ENCODE measurements around the gene PODNL1. TPM values are rescaled to one million over a fixed set of nuclear protein-coding genes. Genes with fewer than 3 reads are reported as not detected.
A peak's percentile ranks its signal among the peaks of the same experiment; 100 is the strongest.

Gene PODNL1
- total and polyA plus RNA-seq, 8 donors: 0.92 to 3.4 (median 1.3) TPM; not detected in 5

- intact Hi-C loops (cut with DNase I; ENCODE audit: low total_unique reads): no loop called here
- peaks cover 43 to 93% (median 91%) of the 10 kb centered on the region in 4 donors for H3K36me3 ChIP-seq
- no peaks in the 10 kb centered on the region for H3K9me3 ChIP-seq
- H3K4me3 ChIP-seq: no peak overlapping the region
- no peaks in the 10 kb centered on the region for H3K27me3 ChIP-seq
- 93 to 98% (median 94%) methylated on average over 13 to 17 of the region's 17 CpGs for WGBS, 5 donors
- TF ChIP-seq POLR2AphosphoS5 (IDR thresholded peaks at IDR 0.05) (no peak), CTCF (IDR thresholded peaks at IDR 0.05) (no peak), POLR2A (IDR thresholded peaks at IDR 0.05) (no peak), EP300 (IDR thresholded peaks at IDR 0.05) (no peak)
- no peak for DNase-seq
- H3K4me1 ChIP-seq: peaks cover 0 to 9% (median 7%) of the 10 kb centered on the region in 4 donors
- no peak overlapping the region for H3K27ac ChIP-seq
Measured at GRCh38 chr19:13913352-13913751, 24.9 kb downstream of the PODNL1 start.

GRCh38 chr19:13909430-13909829, 28.8 kb downstream of the PODNL1 start:
- peak in 1 of 2 donors; percentile 53 for DNase-seq
- 79 to 97% (median 88%) methylated on average over 2 of the region's 2 CpGs for WGBS, 5 donors
- no peaks in the 10 kb centered on the region for H3K9me3 ChIP-seq
- H3K4me1 ChIP-seq: peaks cover 14 to 34% (median 32%) of the 10 kb centered on the region in 4 donors
- no peak overlapping the region for H3K27ac ChIP-seq
- intact Hi-C loops (cut with DNase I; ENCODE audit: low total_unique reads): no loop called here
- peaks cover 20 to 56% (median 52%) of the 10 kb centered on the region in 4 donors for H3K36me3 ChIP-seq
- no peak overlapping the region for H3K4me3 ChIP-seq
- no peaks in the 10 kb centered on the region for H3K27me3 ChIP-seq
- TF ChIP-seq POLR2AphosphoS5 (IDR thresholded peaks at IDR 0.05) (no peak), EP300 (IDR thresholded peaks at IDR 0.05) (no peak), POLR2A (IDR thresholded peaks at IDR 0.05) (no peak), CTCF (IDR thresholded peaks at IDR 0.05) (no peak)

- intact Hi-C loops (cut with DNase I; ENCODE audit: low total_unique reads): no loop called here
- H3K27ac ChIP-seq: no peak overlapping the region
- peaks cover 14 to 34% (median 32%) of the 10 kb centered on the region in 4 donors for H3K4me1 ChIP-seq
- DNase-seq: no peak
- no peak for TF ChIP-seq EP300 (IDR thresholded peaks at IDR 0.05)
- TF ChIP-seq POLR2A (IDR thresholded peaks at IDR 0.05): no peak
- TF ChIP-seq CTCF (IDR thresholded peaks at IDR 0.05): no peak
- TF ChIP-seq POLR2AphosphoS5 (IDR thresholded peaks at IDR 0.05): no peak
- WGBS, 5 donors: 89 to 94% (median 91%) methylated on average over 7 to 8 of the region's 8 CpGs
- no peaks in the 10 kb centered on the region for H3K27me3 ChIP-seq
- H3K4me3 ChIP-seq: no peak overlapping the region
- peaks cover 14 to 48% (median 45%) of the 10 kb centered on the region in 4 donors for H3K36me3 ChIP-seq
- no peaks in the 10 kb centered on the region for H3K9me3 ChIP-seq
Measured at GRCh38 chr19:13908674-13909073, 29.5 kb downstream of the PODNL1 start.

- peak overlapping the region; percentile 70 to 97 (median 78) for H3K4me3 ChIP-seq
- no peak for DNase-seq
- WGBS, 5 donors: 89 to 91% (median 90%) methylated on average over 5 of the region's 5 CpGs
Measured at GRCh38 chr19:13906910-13907309, 31.3 kb downstream of the PODNL1 start.

More at GRCh38 chr19:13906910-13907309, 31.3 kb downstream of the PODNL1 start:
- intact Hi-C loops (cut with DNase I; ENCODE audit: low total_unique reads): no loop called here
- Histone ChIP-seq H3K27ac (peak overlapping the region in 3 of 5 donors; percentile 84 to 90 (median 89)), H3K4me1 (peaks cover 14 to 34% (median 32%) of the 10 kb centered on the region in 4 donors), H3K9me3 (no peaks in the 10 kb centered on the region), H3K36me3 (peaks cover 0 to 31% (median 27%) of the 10 kb centered on the region in 4 donors), H3K27me3 (no peaks in the 10 kb centered on the region)
- no peak for TF ChIP-seq CTCF (IDR thresholded peaks at IDR 0.05)
- no peak for TF ChIP-seq EP300 (IDR thresholded peaks at IDR 0.05)
- no peak for TF ChIP-seq POLR2AphosphoS5 (IDR thresholded peaks at IDR 0.05)
- no peak for TF ChIP-seq POLR2A (IDR thresholded peaks at IDR 0.05)
